ENCODE measurements around the gene IL6.

The IL6 gene

GRCh38 chr7:22709857-22710256, 17.1 kb upstream of the IL6 start:
- Mint-ChIP-seq H3K4me3 (no peak overlapping the region), H3K4me1 (peaks cover 7% of the 10 kb centered on the region), H3K36me3 (peaks cover 4% of the 10 kb centered on the region), H3K9me3 (no peaks in the 10 kb centered on the region), H3K27ac (no peak overlapping the region), H3K27me3 (peaks cover 21% of the 10 kb centered on the region)
- no peak for DNase-seq
- CTCF ChIA-PET = no interaction called here

GRCh38 chr7:22712999-22713398, 14.0 kb upstream of the IL6 start:
- no peak overlapping the region for H3K27ac Mint-ChIP-seq
- peaks cover 7% of the 10 kb centered on the region for H3K4me1 Mint-ChIP-seq
- H3K36me3 Mint-ChIP-seq = peaks cover 4% of the 10 kb centered on the region
- no peaks in the 10 kb centered on the region for H3K9me3 Mint-ChIP-seq
- CTCF ChIA-PET = interaction anchor here (1.2 to 1.6 kb wide), 2 partner anchors 11 to 14 kb away, joined by 3 read pairs; partner anchors contain the start of gene IL6
- H3K4me3 Mint-ChIP-seq = no peak overlapping the region
- DNase-seq = no peak
- H3K27me3 Mint-ChIP-seq = peaks cover 34% of the 10 kb centered on the region

- CTCF ChIA-PET = interaction anchor here (0.7 to 1.6 kb wide), 3 partner anchors 11 to 1217 kb away, joined by 3 read pairs; partner anchors contain the start of gene IL6
- H3K27me3 Mint-ChIP-seq = peaks cover 37% of the 10 kb centered on the region
- no peak for DNase-seq
- no peak overlapping the region for H3K27ac Mint-ChIP-seq
- peaks cover 4% of the 10 kb centered on the region for H3K36me3 Mint-ChIP-seq
- H3K4me1 Mint-ChIP-seq = peaks cover 7% of the 10 kb centered on the region
- H3K4me3 Mint-ChIP-seq = no peak overlapping the region
- no peaks in the 10 kb centered on the region for H3K9me3 Mint-ChIP-seq
These were observed 13.5 kb upstream of the IL6 start for GRCh38 chr7:22713463-22713862.

- DNase-seq = no peak
- Mint-ChIP-seq H3K36me3 (peaks cover 4% of the 10 kb centered on the region), H3K9me3 (no peaks in the 10 kb centered on the region), H3K27me3 (peaks cover 37% of the 10 kb centered on the region), H3K4me3 (no peak overlapping the region), H3K4me1 (peaks cover 17% of the 10 kb centered on the region), H3K27ac (no peak overlapping the region)
- CTCF ChIA-PET = no interaction called here
These were observed 11.0 kb upstream of the IL6 start for GRCh38 chr7:22715969-22716368.

- peaks cover 18% of the 10 kb centered on the region for H3K4me1 Mint-ChIP-seq
- DNase-seq = no peak
- H3K27ac Mint-ChIP-seq = no peak overlapping the region
- peaks cover 31% of the 10 kb centered on the region for H3K27me3 Mint-ChIP-seq
- no peaks in the 10 kb centered on the region for H3K9me3 Mint-ChIP-seq
- peaks cover 2% of the 10 kb centered on the region for H3K36me3 Mint-ChIP-seq
- CTCF ChIA-PET = interaction anchor here (0.7 to 1.8 kb wide), 6 partner anchors 10 to 159 kb away, joined by 3 to 7 read pairs (median 4); partner anchors contain the start of gene IL6
- H3K4me3 Mint-ChIP-seq = no peak overlapping the region
These were observed 9.2 kb upstream of the IL6 start for GRCh38 chr7:22717760-22718159.

GRCh38 chr7:22718200-22718711, 8.7 kb upstream of the IL6 start:
- no peaks in the 10 kb centered on the region for H3K36me3 Mint-ChIP-seq
- peaks cover 19% of the 10 kb centered on the region for H3K4me1 Mint-ChIP-seq
- peaks cover 28% of the 10 kb centered on the region for H3K27me3 Mint-ChIP-seq
- H3K9me3 Mint-ChIP-seq = no peaks in the 10 kb centered on the region
- CTCF ChIA-PET = interaction anchor here (0.7 to 1.8 kb wide), 4 partner anchors 9 to 64 kb away, joined by 3 to 10 read pairs (median 6); partner anchors contain the start of gene IL6
- H3K27ac Mint-ChIP-seq = no peak overlapping the region
- no peak for DNase-seq
- no peak overlapping the region for H3K4me3 Mint-ChIP-seq

GRCh38 chr7:22718911-22719420, 8.0 kb upstream of the IL6 start:
- Mint-ChIP-seq H3K4me1 (peaks cover 24% of the 10 kb centered on the region), H3K36me3 (no peaks in the 10 kb centered on the region), H3K9me3 (no peaks in the 10 kb centered on the region), H3K4me3 (no peak overlapping the region), H3K27ac (peak overlapping the region; percentile 6), H3K27me3 (peaks cover 28% of the 10 kb centered on the region)
- CTCF ChIA-PET = interaction anchor here (1.2 to 1.4 kb wide), 3 partner anchors 9 to 158 kb away, joined by 3 to 10 read pairs (median 7); partner anchors contain the start of gene IL6
- no peak for DNase-seq

- no peak for DNase-seq
- Mint-ChIP-seq H3K4me1 (peaks cover 43% of the 10 kb centered on the region), H3K36me3 (peaks cover 1% of the 10 kb centered on the region), H3K9me3 (no peaks in the 10 kb centered on the region), H3K27me3 (peaks cover 26% of the 10 kb centered on the region), H3K4me3 (no peak overlapping the region), H3K27ac (no peak overlapping the region)
- CTCF ChIA-PET = no interaction called here
These were observed 5.9 kb upstream of the IL6 start for GRCh38 chr7:22720791-22721786.

- peaks cover 1% of the 10 kb centered on the region for H3K36me3 Mint-ChIP-seq
- no peak overlapping the region for H3K4me3 Mint-ChIP-seq
- no peak overlapping the region for H3K27ac Mint-ChIP-seq
- H3K4me1 Mint-ChIP-seq = peaks cover 58% of the 10 kb centered on the region
- DNase-seq = no peak
- no peaks in the 10 kb centered on the region for H3K9me3 Mint-ChIP-seq
- peaks cover 34% of the 10 kb centered on the region for H3K27me3 Mint-ChIP-seq
- CTCF ChIA-PET = interaction anchor here (0.9 to 14.7 kb wide), 5 partner anchors 13 to 164 kb away, joined by 3 to 443 read pairs (median 13); no protein-coding TSS in a partner anchor
These were observed 4.3 kb upstream of the IL6 start for GRCh38 chr7:22722536-22723180.

- H3K27ac Mint-ChIP-seq = peak overlapping the region; percentile 1
- peaks cover 63% of the 10 kb centered on the region for H3K4me1 Mint-ChIP-seq
- CTCF ChIA-PET = interaction anchor here (0.6 to 14.7 kb wide), 7 partner anchors 12 to 612 kb away, joined by 3 to 443 read pairs (median 6); no protein-coding TSS in a partner anchor
- peaks cover 34% of the 10 kb centered on the region for H3K27me3 Mint-ChIP-seq
- H3K4me3 Mint-ChIP-seq = no peak overlapping the region
- peaks cover 1% of the 10 kb centered on the region for H3K36me3 Mint-ChIP-seq
- no peak for DNase-seq
- no peaks in the 10 kb centered on the region for H3K9me3 Mint-ChIP-seq
These were observed 3.8 kb upstream of the IL6 start for GRCh38 chr7:22723181-22723601.

- H3K36me3 Mint-ChIP-seq = peaks cover 3% of the 10 kb centered on the region
- H3K27me3 Mint-ChIP-seq = peaks cover 33% of the 10 kb centered on the region
- H3K4me3 Mint-ChIP-seq = no peak overlapping the region
- no peak for DNase-seq
- CTCF ChIA-PET = interaction anchor here (0.6 to 14.7 kb wide), 11 partner anchors 10 to 613 kb away, joined by 3 to 443 read pairs (median 4); no protein-coding TSS in a partner anchor
- peak overlapping the region; percentile 1 for H3K27ac Mint-ChIP-seq
- no peaks in the 10 kb centered on the region for H3K9me3 Mint-ChIP-seq
- peaks cover 68% of the 10 kb centered on the region for H3K4me1 Mint-ChIP-seq
These were observed 3.4 kb upstream of the IL6 start for GRCh38 chr7:22723637-22724036.

GRCh38 chr7:22724861-22725260, 2.1 kb upstream of the IL6 start:
- Mint-ChIP-seq H3K36me3 (peaks cover 11% of the 10 kb centered on the region), H3K4me1 (peaks cover 62% of the 10 kb centered on the region), H3K27me3 (peaks cover 33% of the 10 kb centered on the region), H3K4me3 (no peak overlapping the region), H3K9me3 (no peaks in the 10 kb centered on the region), H3K27ac (no peak overlapping the region)
- CTCF ChIA-PET = interaction anchor here (1.0 to 14.7 kb wide), 11 partner anchors 12 to 331 kb away, joined by 3 to 443 read pairs (median 6); no protein-coding TSS in a partner anchor
- DNase-seq = no peak

GRCh38 chr7:22725585-22725984, 1.4 kb upstream of the IL6 start:
- peak overlapping the region; percentile 77 for H3K4me3 Mint-ChIP-seq
- CTCF ChIA-PET = interaction anchor here (1.2 to 14.7 kb wide), 8 partner anchors 45 to 330 kb away, joined by 3 to 443 read pairs (median 11); no protein-coding TSS in a partner anchor
- peaks cover 60% of the 10 kb centered on the region for H3K4me1 Mint-ChIP-seq
- H3K9me3 Mint-ChIP-seq = no peaks in the 10 kb centered on the region
- H3K36me3 Mint-ChIP-seq = peaks cover 12% of the 10 kb centered on the region
- H3K27me3 Mint-ChIP-seq = peaks cover 33% of the 10 kb centered on the region
- peak overlapping the region; percentile 88 for H3K27ac Mint-ChIP-seq
- no peak for DNase-seq

Measured in activated naive CD4-positive, alpha-beta T cell treated with anti-CD3 and anti-CD28 coated beads, Interleukin-2, amount 10 ng/mL, durations not matched to agents 7 days and 5 days (primary cell).